NB4 (cell line): ENCODE measurements around the gene SLIT1.

Source experiments
- DNase-seq: peaks from one replicate; pipeline ENCODE4 v3.0.0; 2010; ENCODE audit warnings: low read depth
- H3K4me3 ChIP-seq: one replicate; pipeline ENCODE4 v1.5.1; 2011; ENCODE audit warnings: mild to moderate bottlenecking, low read depth, low read length, moderate library complexity
- CTCF ChIP-seq: IDR thresholded peaks from one replicate; pipeline ENCODE4 v1.5.1; 2012; ENCODE audit warnings: low read depth, low read length
- MAX ChIP-seq: IDR thresholded peaks from 2 replicates; pipeline ENCODE4 v1.6.1; 2011; ENCODE audit warnings: low read depth, low read length
- MYC ChIP-seq: IDR thresholded peaks from 2 replicates; pipeline ENCODE4 v1.6.1; 2011; ENCODE audit warnings: low read depth, low read length
- POLR2A ChIP-seq: IDR thresholded peaks from 2 replicates; pipeline ENCODE4 v1.6.1; 2011; ENCODE audit warnings: mild to moderate bottlenecking; ENCODE audit not compliant: insufficient read length; ENCODE audit errors: extremely low read depth

Gene SLIT1

GRCh38 chr10:96967847-96968246, 217.9 kb downstream of the SLIT1 start:
- TF ChIP-seq CTCF (no peak), MAX (no peak), POLR2A (no peak), MYC (no peak)
- no peak for DNase-seq
- H3K4me3 ChIP-seq, result no peak overlapping the region

- TF ChIP-seq MAX, result no peak
- no peak for TF ChIP-seq CTCF
- TF ChIP-seq MYC, result no peak
- TF ChIP-seq POLR2A, result no peak
- no peak for DNase-seq
- no peak overlapping the region for H3K4me3 ChIP-seq
These were observed 221.6 kb downstream of the SLIT1 start for GRCh38 chr10:96964131-96964530.

GRCh38 chr10:96960872-96961271, 224.9 kb downstream of the SLIT1 start:
- H3K4me3 ChIP-seq, result no peak overlapping the region
- DNase-seq, result no peak
- no peak for TF ChIP-seq MYC
- no peak for TF ChIP-seq MAX
- TF ChIP-seq POLR2A, result no peak
- no peak for TF ChIP-seq CTCF

GRCh38 chr10:96959733-96960132, 226.0 kb downstream of the SLIT1 start:
- TF ChIP-seq MAX (no peak), POLR2A (no peak), CTCF (no peak), MYC (no peak)
- no peak for DNase-seq
- H3K4me3 ChIP-seq, result no peak overlapping the region

- DNase-seq, result no peak
- H3K4me3 ChIP-seq, result no peak overlapping the region
- TF ChIP-seq MAX, result no peak
- TF ChIP-seq CTCF, result no peak
- TF ChIP-seq POLR2A, result no peak
- TF ChIP-seq MYC, result no peak
These were observed 227.7 kb downstream of the SLIT1 start for GRCh38 chr10:96958071-96958470.

- DNase-seq, result no peak
- no peak overlapping the region for H3K4me3 ChIP-seq
- no peak for TF ChIP-seq MYC
- no peak for TF ChIP-seq MAX
- TF ChIP-seq POLR2A, result no peak
- no peak for TF ChIP-seq CTCF
These were observed 230.0 kb downstream of the SLIT1 start for GRCh38 chr10:96955794-96956193.
